ENCODE measurements around the gene PMVK. TPM values are rescaled to one million over a fixed set of nuclear protein-coding genes. Genes with fewer than 3 reads are reported as not detected.
"Not testable (repeated sequence)": the region's sequence is repeated elsewhere in the genome, so short reads cannot be mapped to it uniquely, and the experiment has no call there.

The PMVK gene
- total RNA-seq, 1 donor from 2014 or later: 31.2 TPM

DNA sequence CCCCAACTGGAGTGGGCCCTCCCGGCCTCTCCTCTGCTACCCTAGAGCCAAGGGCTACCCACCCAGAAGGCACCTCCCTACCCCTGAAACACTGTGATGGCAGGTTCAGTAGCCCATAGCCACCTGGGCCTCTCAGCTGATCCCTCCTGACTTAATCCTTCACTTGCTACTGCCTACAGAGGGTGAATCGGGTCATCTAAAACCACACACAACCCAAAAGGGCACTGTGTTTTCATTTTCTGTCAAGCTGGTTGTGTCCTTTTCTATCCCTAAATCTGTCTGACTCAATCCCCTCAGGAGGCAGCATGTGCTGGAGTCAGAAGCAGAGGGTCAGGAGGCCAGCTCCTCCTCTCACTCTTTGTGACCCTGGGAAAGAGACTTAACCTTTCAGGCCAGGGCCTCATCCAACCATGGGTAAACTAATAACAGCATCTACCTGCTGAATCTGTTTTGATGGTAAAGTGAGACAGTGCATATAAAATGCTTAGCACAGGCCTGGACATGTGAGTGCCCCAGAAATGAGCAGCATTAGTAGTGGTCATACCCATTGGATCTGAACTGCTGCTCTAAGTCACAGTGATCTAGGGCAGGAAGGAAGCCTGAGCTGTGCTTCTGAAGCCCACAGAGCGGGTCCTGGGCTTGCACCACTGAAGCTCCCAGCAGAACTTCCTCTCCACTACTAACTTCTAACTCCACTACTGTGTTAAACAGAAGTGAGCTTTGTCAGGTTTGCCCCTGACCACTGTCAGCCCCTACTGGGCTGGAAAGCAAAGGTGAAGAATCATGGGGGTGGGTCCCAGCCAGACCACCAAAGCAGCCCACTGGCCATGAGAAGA is 11.0 kb downstream of the PMVK start:
- DNase-seq (ENCODE audit: low spot score): no peak

GRCh38 chr1:154923695-154924094 is 12.8 kb downstream of the PMVK start:
- no peak for DNase-seq (ENCODE audit: low spot score)

DNA sequence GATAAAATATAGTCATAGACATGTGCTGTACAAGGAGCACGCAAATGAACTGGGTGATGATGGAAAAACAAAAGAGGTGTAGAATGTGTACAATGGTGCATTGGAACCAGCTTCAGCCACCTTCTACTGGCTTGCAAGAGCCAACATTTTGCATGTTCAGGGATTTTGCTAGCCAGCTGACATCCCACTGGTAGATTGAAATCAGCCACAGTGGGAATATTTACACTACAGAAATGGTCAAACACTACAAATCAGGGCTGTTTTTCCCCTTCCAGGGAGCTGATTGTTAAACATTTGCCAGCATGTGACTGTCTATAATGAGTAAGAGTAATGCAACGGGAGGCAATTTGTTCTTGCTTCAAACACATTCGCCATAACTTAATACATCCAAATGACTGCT is 23.2 kb downstream of the PMVK start:
- DNase-seq (ENCODE audit: low spot score): no peak

DNA sequence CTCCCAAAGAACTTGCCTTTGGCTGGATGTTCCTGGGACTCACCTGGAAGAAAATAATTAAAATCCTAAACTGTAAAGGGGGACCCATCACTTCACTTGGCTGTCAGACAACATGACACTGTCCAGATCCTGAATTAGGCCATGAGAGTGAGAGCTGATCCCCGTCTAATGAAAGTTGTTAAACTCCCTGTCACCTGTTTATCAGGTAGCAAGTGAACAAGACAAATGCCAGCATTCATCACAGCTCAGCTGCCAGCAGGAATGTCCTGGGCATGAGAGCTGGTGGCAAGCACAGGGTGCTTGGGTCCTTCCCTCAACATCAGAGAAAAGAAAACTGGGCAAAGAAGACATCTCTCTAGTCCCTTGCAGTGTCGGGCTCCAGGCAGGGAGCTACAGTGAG is 23.8 kb downstream of the PMVK start:
- DNase-seq (ENCODE audit: low spot score): no peak

DNA sequence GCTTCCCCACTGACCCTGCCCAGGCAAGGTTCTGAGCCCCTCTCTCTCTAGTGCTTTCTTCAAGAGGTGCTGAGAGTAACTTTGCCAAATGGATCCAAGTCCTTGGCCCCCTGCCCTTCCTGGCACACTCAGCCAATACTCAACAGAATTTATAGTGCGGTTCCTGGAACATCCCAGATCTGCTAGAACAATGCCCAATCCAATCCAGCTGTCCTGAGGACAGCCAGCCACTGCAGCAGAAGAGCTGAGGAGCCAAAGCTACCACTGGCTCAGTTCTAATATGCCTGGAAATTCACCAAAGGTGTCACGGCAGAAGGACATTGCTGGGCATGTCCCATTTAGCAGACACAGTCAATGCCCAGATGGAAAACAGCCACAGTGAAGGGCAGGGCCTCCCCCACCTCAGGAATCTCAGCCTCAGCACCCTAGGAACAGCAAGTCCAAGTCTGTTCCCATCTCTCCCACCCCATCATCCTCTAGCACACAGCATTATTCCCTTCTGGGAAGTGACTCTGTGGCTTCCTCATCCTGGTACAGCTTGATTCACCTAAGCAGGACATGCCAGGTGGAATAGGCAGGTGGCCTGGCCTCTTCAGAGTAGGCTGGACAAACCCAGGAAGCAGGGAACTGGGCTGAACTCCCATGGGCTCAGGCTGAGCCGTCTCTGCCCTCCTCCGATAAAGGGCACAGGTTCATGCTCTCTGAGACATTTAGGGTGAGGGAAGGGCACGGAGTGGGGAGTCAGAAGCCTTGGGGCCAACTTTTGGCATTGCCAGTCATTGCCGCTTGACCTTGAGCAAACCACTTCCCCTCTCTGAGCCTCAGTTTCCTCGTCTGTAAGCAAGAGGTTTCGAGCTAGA is 24.6 kb downstream of the PMVK start:
- DNase-seq (ENCODE audit: low spot score): peak; percentile 82

DNA sequence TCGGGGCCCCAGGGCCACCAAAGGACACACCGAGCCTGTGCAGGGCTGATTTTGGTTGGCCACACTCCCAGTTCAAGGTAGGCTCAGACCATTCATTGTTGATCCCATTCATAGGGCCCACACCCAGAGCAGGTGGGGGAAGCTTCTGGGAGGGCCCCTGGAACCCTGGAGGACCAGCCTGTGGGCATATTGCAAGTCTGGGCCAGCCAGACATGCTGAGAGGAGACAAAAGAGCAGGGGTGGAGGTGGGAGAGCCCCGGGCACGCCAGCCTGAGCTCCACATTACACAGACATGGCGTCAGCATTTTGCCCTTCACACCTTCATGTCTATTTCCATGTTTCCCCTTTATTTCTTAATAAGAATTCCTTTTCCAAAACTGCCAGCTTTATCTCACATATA is 25.7 kb downstream of the PMVK start:
- DNase-seq (ENCODE audit: low spot score): peak; percentile 49

DNA sequence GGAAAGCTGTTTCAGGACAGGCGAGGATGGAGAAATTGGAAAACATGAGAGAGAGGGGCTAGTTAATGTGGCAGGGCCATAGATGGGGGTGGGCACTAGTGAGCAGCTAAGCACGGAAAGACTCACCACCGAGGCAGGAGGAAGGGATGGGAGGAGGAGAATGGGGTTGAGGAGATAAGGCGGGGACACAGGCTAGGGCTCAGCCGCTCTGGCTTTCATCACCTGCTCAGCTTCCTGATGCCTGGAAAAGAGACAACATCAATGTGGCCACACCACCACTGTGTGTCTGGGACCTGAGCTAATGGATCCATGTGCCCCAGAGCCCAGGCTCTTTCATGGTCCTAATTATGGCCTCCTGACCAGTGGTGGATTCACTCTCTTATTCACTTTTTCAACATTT is 27.6 kb downstream of the PMVK start:
- DNase-seq (ENCODE audit: low spot score): peak; percentile 68

DNA sequence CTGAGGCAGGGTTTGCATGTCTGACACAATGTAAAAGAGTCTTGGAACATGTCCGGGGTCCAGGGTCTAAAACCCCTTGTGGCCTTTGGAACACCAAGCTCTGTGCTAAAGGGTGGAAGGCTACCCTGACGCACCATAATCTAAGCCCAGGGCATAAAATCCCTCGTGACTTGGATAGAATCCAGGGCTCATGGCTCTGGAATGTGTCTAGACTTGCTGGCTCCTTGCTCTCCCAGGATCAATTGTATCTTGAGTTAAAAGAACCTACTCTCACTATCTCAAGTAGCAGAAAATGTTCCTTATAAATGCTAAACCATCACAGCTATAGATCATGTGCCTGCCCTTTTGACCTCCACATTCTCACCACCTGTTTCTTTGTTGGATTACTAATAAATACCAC is 28.4 kb downstream of the PMVK start:
- not testable (repeated sequence) for DNase-seq (ENCODE audit: low spot score)

DNA sequence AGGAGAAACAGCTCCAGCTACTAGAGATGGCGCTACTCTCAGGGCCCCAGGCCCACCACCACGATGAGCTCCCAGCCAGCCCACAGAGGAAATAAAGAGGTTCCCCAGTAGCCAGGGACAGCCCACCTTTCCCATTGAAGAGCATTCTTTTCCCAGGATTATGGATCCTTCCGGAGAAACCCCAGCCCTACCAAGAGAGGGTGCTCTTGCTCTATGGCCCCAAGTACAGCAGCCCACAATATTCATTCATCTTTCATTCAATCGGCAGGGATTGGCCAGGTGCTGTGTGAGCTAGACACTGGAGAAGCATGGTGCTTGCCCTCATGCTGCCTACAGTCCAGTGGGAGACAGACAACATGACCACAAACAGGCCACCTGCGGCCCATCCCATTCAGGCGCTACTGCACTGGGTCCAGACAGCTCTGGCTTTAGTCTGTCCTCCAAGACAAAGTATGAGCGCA is 29.9 kb downstream of the PMVK start:
- peak; percentile 68 for DNase-seq (ENCODE audit: low spot score)

GRCh38 chr1:154902938-154903566 is 33.5 kb downstream of the PMVK start:
- no peak for DNase-seq (ENCODE audit: low spot score)

DNA sequence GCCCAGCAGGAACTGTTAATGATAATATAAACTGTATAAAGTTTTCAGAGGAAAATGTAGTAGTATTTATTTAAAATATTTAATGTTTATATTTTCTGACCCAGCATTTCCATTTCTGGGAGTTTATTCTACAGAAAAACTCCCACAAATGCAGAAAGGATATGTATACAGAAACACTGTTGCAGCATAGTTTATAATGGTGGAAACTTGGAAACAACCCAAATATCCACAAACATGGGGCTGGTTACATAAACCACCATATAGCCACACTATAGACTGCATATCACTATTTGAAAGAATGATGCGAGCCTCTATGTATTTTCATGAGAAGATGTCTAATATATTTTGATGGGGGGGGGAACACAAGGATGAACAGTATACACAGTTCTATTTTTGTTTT is 34.9 kb downstream of the PMVK start:
- no peak for DNase-seq (ENCODE audit: low spot score)

DNA sequence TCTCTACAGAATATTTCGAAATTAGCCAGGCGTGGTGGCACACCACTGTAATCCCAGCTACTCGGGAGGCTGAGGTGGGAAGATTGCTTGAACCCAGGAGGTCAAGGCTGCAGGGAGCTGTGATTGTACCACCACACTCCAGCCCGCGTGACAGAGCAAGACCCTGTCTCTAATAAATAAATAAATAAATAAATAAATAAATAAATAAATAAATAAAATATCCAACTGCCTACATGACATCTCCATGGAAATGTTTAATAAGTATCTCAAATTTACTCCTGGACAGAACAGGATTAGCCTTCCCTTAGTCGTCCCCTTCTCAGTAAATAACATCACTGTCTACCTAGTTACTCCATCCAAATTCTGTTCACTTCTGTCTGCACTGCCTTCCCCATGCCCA is 37.5 kb downstream of the PMVK start:
- DNase-seq (ENCODE audit: low spot score): no peak

GRCh38 chr1:154896771-154897286 is 39.7 kb downstream of the PMVK start:
- DNase-seq (ENCODE audit: low spot score): no peak

DNA sequence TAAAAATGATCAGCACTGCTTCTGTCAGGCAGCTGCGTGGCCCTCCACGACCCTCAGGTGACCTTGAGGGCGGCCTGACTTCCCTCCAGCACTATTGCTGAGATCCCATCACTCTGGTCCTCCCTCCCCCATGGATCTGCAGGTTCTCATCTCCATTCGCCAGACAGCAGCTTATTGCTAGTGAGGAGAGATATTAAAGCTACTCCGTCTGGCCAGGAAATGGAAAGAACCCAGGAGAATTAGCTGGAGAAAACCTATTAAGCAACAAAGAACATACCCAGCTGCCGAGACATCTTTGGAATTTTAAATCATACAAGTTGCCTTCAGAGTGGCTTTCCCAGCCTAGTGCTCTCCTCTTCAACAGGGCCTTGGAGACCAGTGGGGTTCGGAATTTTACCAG is 40.7 kb downstream of the PMVK start:
- DNase-seq (ENCODE audit: low spot score): no peak

GRCh38 chr1:154891452-154891851 is 45.1 kb downstream of the PMVK start:
- DNase-seq (ENCODE audit: low spot score): no peak

DNA sequence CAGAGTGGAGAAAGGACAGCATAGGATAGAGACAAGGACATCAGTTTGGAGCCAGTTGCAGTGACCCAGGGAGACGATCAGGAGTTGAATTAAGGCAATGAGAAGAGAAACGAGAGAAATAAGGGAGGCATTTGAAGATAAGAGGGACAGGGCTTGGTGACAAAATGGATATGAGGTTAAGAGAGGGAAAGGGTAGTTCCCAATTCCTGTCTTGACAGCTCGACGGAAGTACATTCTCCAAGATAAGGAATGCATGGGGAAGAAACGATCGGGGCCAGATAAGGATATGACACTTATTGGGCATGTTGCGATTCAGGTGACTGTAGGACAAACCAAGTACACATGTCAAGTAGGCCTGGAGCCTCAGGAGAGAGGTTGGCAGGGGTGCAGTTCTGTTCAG is 47.8 kb downstream of the PMVK start:
- DNase-seq (ENCODE audit: low spot score): no peak

DNA sequence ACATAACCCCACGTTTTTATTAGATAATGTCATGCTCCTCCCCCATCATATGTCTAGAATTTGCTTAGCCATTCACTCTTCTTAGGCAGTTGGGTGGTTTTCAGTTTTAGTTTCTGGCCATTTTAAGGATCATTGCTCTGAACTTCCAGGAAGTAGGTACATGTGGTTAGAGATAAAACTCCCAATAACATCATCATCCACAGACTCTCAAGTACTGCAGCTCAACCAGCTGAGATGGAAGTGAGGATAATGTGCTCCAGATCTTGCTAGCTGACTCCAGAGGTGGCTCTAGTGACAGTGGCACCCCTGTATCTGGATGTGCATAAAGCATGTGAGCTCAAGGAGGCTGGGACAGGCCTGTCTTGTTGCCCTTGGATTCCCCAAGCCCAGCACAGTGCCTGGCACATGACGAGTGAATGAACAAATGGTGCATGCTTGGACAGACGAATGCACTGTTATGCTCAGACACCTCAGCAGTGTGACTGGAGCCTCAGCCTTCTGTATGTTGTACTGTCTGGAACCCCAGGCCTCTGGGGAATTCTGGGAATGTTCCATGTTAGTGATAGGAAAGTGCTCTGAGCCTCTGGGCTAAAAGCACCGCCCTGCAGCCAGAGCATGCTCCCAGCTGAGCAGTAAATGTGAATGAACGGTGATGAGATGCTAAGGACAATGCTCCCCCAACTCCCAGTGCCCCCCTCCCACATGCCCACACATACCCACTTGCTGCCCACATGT is 50.1 kb downstream of the PMVK start:
- peak; percentile 59 for DNase-seq (ENCODE audit: low spot score)

DNA sequence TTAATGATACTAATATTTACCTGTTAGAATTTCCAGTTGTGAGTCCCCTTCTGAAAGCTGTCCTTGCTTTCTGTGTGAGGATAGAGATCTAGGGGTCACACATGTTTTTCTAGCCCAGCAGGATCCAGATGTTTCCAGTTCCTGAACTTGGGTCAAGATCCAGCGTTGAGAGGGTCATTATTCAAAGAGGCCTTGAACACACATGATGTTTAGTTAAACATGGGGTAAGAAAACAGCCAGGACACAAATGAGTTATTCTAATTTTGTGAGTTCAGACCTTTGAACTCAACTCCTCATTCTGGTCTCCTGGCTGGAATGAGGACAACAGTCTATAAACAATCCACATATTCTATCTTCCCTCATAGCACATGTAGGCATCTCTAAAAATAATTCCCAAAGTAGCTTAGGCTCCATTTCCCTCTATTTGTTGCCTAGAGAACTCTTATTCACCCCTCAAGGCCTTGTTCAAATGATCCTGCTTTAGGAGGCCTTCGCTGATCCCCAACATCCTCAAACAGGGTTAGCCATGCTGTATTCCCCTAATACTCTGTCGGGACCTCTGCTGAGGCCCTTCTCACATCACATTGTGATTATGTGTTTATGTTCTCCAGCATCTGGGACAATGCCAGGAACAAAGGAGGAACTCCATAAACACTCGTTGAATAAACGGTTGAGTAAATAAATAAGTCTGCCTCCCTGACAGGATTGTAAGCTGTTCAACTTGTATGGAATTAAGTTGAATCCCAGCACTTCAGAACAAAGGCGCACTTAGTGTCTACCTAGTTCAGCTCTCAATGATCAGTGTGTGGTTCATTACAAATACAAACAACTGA is 51.4 kb downstream of the PMVK start:
- peak; percentile 6 for DNase-seq (ENCODE audit: low spot score)

GRCh38 chr1:154883919-154884868 is 52.3 kb downstream of the PMVK start:
- DNase-seq (ENCODE audit: low spot score): peak; percentile 59

All from mesenteric fat pad (tissue), 1 donor.